ENCODE data around the gene CNOT6L. TPM values are rescaled to one million over a fixed set of nuclear protein-coding genes. Genes with fewer than 3 reads are reported as not detected.

The CNOT6L gene
- total RNA-seq, 1 experiment from 2014 or later: 14.5 TPM

- H3K4me3 Mint-ChIP-seq: no peak overlapping the region
- Histone ChIP-seq H4K91ac (ENCODE audit: insufficient read length, low read depth, low read length) (no peak overlapping the region), H3K56ac (ENCODE audit: insufficient read length, low read depth, low read length) (no peak overlapping the region), H2BK20ac (ENCODE audit: low read depth, low read length, poor library complexity, severe bottlenecking) (no peak overlapping the region), H3K79me1 (ENCODE audit: insufficient read depth, low read depth, low read length, poor library complexity, severe bottlenecking) (no peaks in the 10 kb centered on the region), H2BK15ac (ENCODE audit: low read depth, low read length) (no peak overlapping the region), H2AK5ac (ENCODE audit: insufficient read length, low read length) (no peak overlapping the region), H3K27ac (ENCODE audit: insufficient read length, low read depth, low read length) (no peak overlapping the region), H3K23ac (ENCODE audit: insufficient read length, low read depth, low read length) (no peak overlapping the region), H3T11ph (ENCODE audit: low read length) (no peak overlapping the region), H3K27me3 (ENCODE audit: insufficient read depth, low read length) (no peaks in the 10 kb centered on the region), H3K18ac (ENCODE audit: insufficient read length, low read depth, low read length) (no peak overlapping the region), H3K4me2 (ENCODE audit: insufficient read depth, insufficient read length, low read length) (no peak overlapping the region), H2BK120ac (ENCODE audit: low read depth, low read length, poor library complexity, severe bottlenecking) (no peak overlapping the region), H4K8ac (replicated peaks; ENCODE audit: insufficient read length, low read depth, low read length) (no peak overlapping the region), H2BK12ac (ENCODE audit: insufficient read length, low read depth, low read length) (no peak overlapping the region), H3K23me2 (ENCODE audit: insufficient read length, low read depth, low read length, poor library complexity, severe bottlenecking) (no peaks in the 10 kb centered on the region), H2AFZ (ENCODE audit: low read length) (no peak overlapping the region), H3K4ac (ENCODE audit: low read depth, low read length) (no peak overlapping the region), H3K14ac (ENCODE audit: insufficient read depth, low read length) (no peak overlapping the region), H3K4me1 (ENCODE audit: insufficient read depth, low read length) (no peaks in the 10 kb centered on the region), H4K5ac (ENCODE audit: insufficient read length, low read depth, low read length) (no peak overlapping the region), H2BK5ac (ENCODE audit: insufficient read length, low read length) (no peak overlapping the region), H3K9me3 (ENCODE audit: control insufficient read depth, low read depth, low read length) (no peaks in the 10 kb centered on the region), H3K9ac (ENCODE audit: extremely low read depth, insufficient read length, low read length) (no peak overlapping the region), H4K20me1 (ENCODE audit: control insufficient read depth, insufficient read depth, insufficient read length) (no peaks in the 10 kb centered on the region), H3K79me2 (ENCODE audit: insufficient read depth, low read length) (no peaks in the 10 kb centered on the region)
- no peak overlapping the region for H3K27ac Mint-ChIP-seq
- no peaks in the 10 kb centered on the region for H3K9me3 Mint-ChIP-seq
- DNase-seq: no peak
- H3K4me1 Mint-ChIP-seq: peaks cover 16 to 26% of the 10 kb centered on the region in 2 experiments
- TF ChIP-seq, protein P1, sequence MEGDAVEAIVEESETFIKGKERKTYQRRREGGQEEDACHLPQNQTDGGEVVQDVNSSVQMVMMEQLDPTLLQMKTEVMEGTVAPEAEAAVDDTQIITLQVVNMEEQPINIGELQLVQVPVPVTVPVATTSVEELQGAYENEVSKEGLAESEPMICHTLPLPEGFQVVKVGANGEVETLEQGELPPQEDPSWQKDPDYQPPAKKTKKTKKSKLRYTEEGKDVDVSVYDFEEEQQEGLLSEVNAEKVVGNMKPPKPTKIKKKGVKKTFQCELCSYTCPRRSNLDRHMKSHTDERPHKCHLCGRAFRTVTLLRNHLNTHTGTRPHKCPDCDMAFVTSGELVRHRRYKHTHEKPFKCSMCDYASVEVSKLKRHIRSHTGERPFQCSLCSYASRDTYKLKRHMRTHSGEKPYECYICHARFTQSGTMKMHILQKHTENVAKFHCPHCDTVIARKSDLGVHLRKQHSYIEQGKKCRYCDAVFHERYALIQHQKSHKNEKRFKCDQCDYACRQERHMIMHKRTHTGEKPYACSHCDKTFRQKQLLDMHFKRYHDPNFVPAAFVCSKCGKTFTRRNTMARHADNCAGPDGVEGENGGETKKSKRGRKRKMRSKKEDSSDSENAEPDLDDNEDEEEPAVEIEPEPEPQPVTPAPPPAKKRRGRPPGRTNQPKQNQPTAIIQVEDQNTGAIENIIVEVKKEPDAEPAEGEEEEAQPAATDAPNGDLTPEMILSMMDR (conservative IDR thresholded peaks at IDR 0.05): no peak
- WGBS (ENCODE audit: extremely low coverage, insufficient read length, low lambda C conversion rate): no CpG with 5 or more reads among the region's 2 CpGs
- no peaks in the 10 kb centered on the region for H3K36me3 Mint-ChIP-seq (ENCODE audit: insufficient read depth in 1 of 3, low read depth in 3 of 3)
- no peaks in the 10 kb centered on the region for H3K27me3 Mint-ChIP-seq (ENCODE audit: low read depth)
Observed at GRCh38 chr4:77701121-77701520, 118.0 kb downstream of the CNOT6L start.

Measured in H9 (cell line).